IMR-90 (cell line): Measurements from ENCODE around the gene TSPAN4. TPM values are rescaled to one million over a fixed set of nuclear protein-coding genes. Genes with fewer than 3 reads are reported as not detected.

Experiments used
- ATAC-seq: fragments of 200-7000 bp; cut with Tn5 transposase; 2 replicates; pipeline ENCODE4 v1.9.1; 2020; ENCODE audit warnings: low read depth, mild to moderate bottlenecking, moderate library complexity
- BruUV-seq: library from RNA; stranded (reverse); fragments of 400-500 nt; replicated peaks from 2 replicates; lab custom pipeline; 2021; lab: Mats Ljungman, UMichigan
- CTCF ChIA-PET: fragments of 300-600 bp; formaldehyde crosslinking; extraction: SDS; loops from one replicate; lab custom pipeline; 2021; ENCODE audit warnings: antibody characterized with exemption; lab: Yijun Ruan, JAX
- POLR2A ChIA-PET: fragments of 300-600 bp; sonication (Branson Sonifier 250); formaldehyde crosslinking; loops from one replicate; lab custom pipeline; 2022; ENCODE audit warnings: antibody characterized with exemption; ENCODE audit not compliant: unreplicated experiment; lab: Charles Lee
- DNase-seq: peaks from one replicate; pipeline ENCODE4 v3.0.0; 2013
- H2AFZ ChIP-seq: replicated peaks from 2 replicates; pipeline ENCODE3; 2013; ENCODE audit warnings: low read length, mild to moderate bottlenecking; ENCODE audit not compliant: poor library complexity
- H2AK5ac ChIP-seq: 2 replicates; pipeline ENCODE4 v1.6.1; 2013; ENCODE audit warnings: low read depth, low read length, inconsistent platforms
- H2AK9ac ChIP-seq: replicated peaks from 2 replicates; pipeline ENCODE3; 2013; ENCODE audit warnings: mild to moderate bottlenecking, low read depth, low read length, moderate library complexity; ENCODE audit not compliant: poor library complexity
- H2BK120ac ChIP-seq: 2 replicates; pipeline ENCODE4 v1.6.1; 2013; ENCODE audit warnings: low read depth, low read length, inconsistent platforms
- H2BK15ac ChIP-seq: 3 replicates; pipeline ENCODE4 v1.6.1; 2013; ENCODE audit warnings: low read depth, low read length, inconsistent platforms
- H2BK20ac ChIP-seq: 2 replicates; pipeline ENCODE4 v1.6.1; 2013; ENCODE audit warnings: low read depth, mild to moderate bottlenecking, inconsistent platforms, low read length, moderate library complexity
- H2BK5ac ChIP-seq: 2 replicates; pipeline ENCODE4 v1.6.1; 2013; ENCODE audit warnings: mild to moderate bottlenecking, low read depth, low read length, inconsistent platforms; ENCODE audit not compliant: poor library complexity, severe bottlenecking
- H3K14ac ChIP-seq: replicated peaks from 2 replicates; pipeline ENCODE4 v1.6.1; 2013; ENCODE audit warnings: low read depth, low read length, inconsistent platforms
- H3K18ac ChIP-seq: 2 replicates; pipeline ENCODE4 v1.6.1; 2013; ENCODE audit warnings: low read depth, low read length, control low read depth
- H3K23ac ChIP-seq: 2 replicates; pipeline ENCODE4 v1.6.1; 2013; ENCODE audit warnings: low read depth, low read length, inconsistent platforms
- H3K27ac ChIP-seq: 2 replicates; pipeline ENCODE4 v1.5.1; 2013; ENCODE audit warnings: mild to moderate bottlenecking, control low read depth, low read length; ENCODE audit not compliant: insufficient read depth
- H3K27me3 ChIP-seq: 2 replicates; pipeline ENCODE4 v1.6.1; 2013; ENCODE audit warnings: low read length; ENCODE audit not compliant: control insufficient read depth, insufficient read depth
- H3K36me3 ChIP-seq: 2 replicates; pipeline ENCODE4 v1.6.1; 2013; ENCODE audit warnings: low read length, mixed read lengths; ENCODE audit not compliant: control insufficient read depth, insufficient read depth
- H3K4ac ChIP-seq: 2 replicates; pipeline ENCODE4 v1.6.1; 2013; ENCODE audit warnings: low read depth, low read length, inconsistent platforms
- H3K4me1 ChIP-seq: 2 replicates; pipeline ENCODE4 v1.6.1; 2013; ENCODE audit warnings: low read length, mixed read lengths; ENCODE audit not compliant: control insufficient read depth, insufficient read depth
- H3K4me2 ChIP-seq: 2 replicates; pipeline ENCODE4 v1.6.1; 2013; ENCODE audit warnings: low read depth, mild to moderate bottlenecking, control low read depth, low read length, moderate library complexity
- H3K4me3 ChIP-seq: 2 replicates; pipeline ENCODE4 v1.5.1; 2013; ENCODE audit warnings: low read depth, mild to moderate bottlenecking, control low read depth, low read length, moderate library complexity; ENCODE audit not compliant: insufficient read depth
- H3K56ac ChIP-seq: 2 replicates; pipeline ENCODE4 v1.6.1; 2013; ENCODE audit warnings: low read length, inconsistent platforms; ENCODE audit not compliant: insufficient read depth; ENCODE audit errors: extremely low read depth
- H3K79me1 ChIP-seq, 2 experiments: 2 replicates each; pipeline ENCODE4 v1.6.1; 2013; ENCODE audit warnings: low read length in 2 of 2, inconsistent platforms in 1 of 2, low read depth in 1 of 2
- H3K9ac ChIP-seq: 2 replicates; pipeline ENCODE4 v1.6.1; 2013; ENCODE audit warnings: low read depth, low read length, control low read depth
- H3K9me1 ChIP-seq: 2 replicates; pipeline ENCODE4 v1.6.1; 2013; ENCODE audit warnings: low read length, inconsistent platforms; ENCODE audit not compliant: insufficient read depth
- H3K9me3 ChIP-seq: 2 replicates; pipeline ENCODE4 v1.6.1; 2013; ENCODE audit warnings: low read length; ENCODE audit not compliant: control insufficient read depth, insufficient read depth
- H4K20me1 ChIP-seq: 2 replicates; pipeline ENCODE4 v1.6.1; 2013; ENCODE audit warnings: low read length, inconsistent platforms; ENCODE audit not compliant: insufficient read depth
- H4K5ac ChIP-seq: 2 replicates; pipeline ENCODE4 v1.6.1; 2013; ENCODE audit warnings: mild to moderate bottlenecking, low read depth, low read length, control low read depth
- H4K8ac ChIP-seq, 2 experiments: 2 replicates each; pipeline ENCODE4 v1.6.1; 2013; ENCODE audit warnings: low read depth in 2 of 2, low read length in 2 of 2, control low read depth in 1 of 2, inconsistent platforms in 1 of 2
- H4K91ac ChIP-seq: 2 replicates; pipeline ENCODE4 v1.6.1; 2013; ENCODE audit warnings: low read depth, low read length, inconsistent platforms; ENCODE audit not compliant: insufficient read depth
- BHLHE40 ChIP-seq: fragments of 150-350 bp; IDR thresholded peaks from 2 replicates; pipeline ENCODE4 v1.6.1; 2016; ENCODE audit warnings: mild to moderate bottlenecking, low read depth, low read length
- CEBPB ChIP-seq: IDR thresholded peaks from 2 replicates; pipeline ENCODE4 v1.6.1; 2012; ENCODE audit warnings: low read depth, low read length, improper control_type of control experiment
- CHD1 ChIP-seq: IDR thresholded peaks from 2 replicates; pipeline ENCODE4 v1.6.1; 2012; ENCODE audit warnings: low read depth, low read length, improper control_type of control experiment
- CTCF ChIP-seq: conservative IDR thresholded peaks from 2 replicates; pipeline ENCODE4 v1.5.1; 2012; ENCODE audit warnings: mild to moderate bottlenecking, low read depth, low read length, improper control_type of control experiment
- ELK1 ChIP-seq: fragments of 150-350 bp; IDR thresholded peaks from 2 replicates; pipeline ENCODE4 v1.6.1; 2016; ENCODE audit warnings: low read depth, mild to moderate bottlenecking, low read length, moderate library complexity, borderline replicate concordance
- FOS ChIP-seq: fragments of 150-350 bp; IDR thresholded peaks from 2 replicates; pipeline ENCODE4 v1.6.1; 2016; ENCODE audit warnings: low read depth, low read length
- MAZ ChIP-seq: IDR thresholded peaks from 2 replicates; pipeline ENCODE4 v1.6.1; 2012; ENCODE audit warnings: low read depth, mild to moderate bottlenecking, low read length, improper control_type of control experiment, moderate library complexity, borderline replicate concordance
- MXI1 ChIP-seq: IDR thresholded peaks from 2 replicates; pipeline ENCODE4 v1.6.1; 2012; ENCODE audit warnings: low read depth, mild to moderate bottlenecking, low read length, moderate library complexity, borderline replicate concordance
- POLR2A ChIP-seq: IDR thresholded peaks from 2 replicates; pipeline ENCODE4 v1.6.1; 2012; ENCODE audit warnings: mild to moderate bottlenecking, low read depth, low read length
- RAD21 ChIP-seq: IDR thresholded peaks from 2 replicates; pipeline ENCODE4 v1.6.1; 2012; ENCODE audit warnings: low read length, improper control_type of control experiment
- RFX5 ChIP-seq: IDR thresholded peaks from 2 replicates; pipeline ENCODE4 v1.8.0; 2012; ENCODE audit warnings: low read depth, mild to moderate bottlenecking, low read length, moderate library complexity
- SMC3 ChIP-seq: fragments of 150-350 bp; IDR thresholded peaks from 2 replicates; pipeline ENCODE4 v1.6.1; 2016; ENCODE audit warnings: low read depth, mild to moderate bottlenecking, antibody characterized with exemption, low read length, moderate library complexity
- USF2 ChIP-seq: fragments of 150-350 bp; IDR thresholded peaks from 2 replicates; pipeline ENCODE4 v1.6.1; 2017; ENCODE audit warnings: mild to moderate bottlenecking, antibody characterized with exemption, low read length, low read depth
- WGBS, 2 experiments: methylation state at CpG; one replicate each; pipeline versions ENCODE4 v1.1.5 to v1.1.7; 2013; ENCODE audit warnings: missing lambda C conversion rate in 2 of 2; ENCODE audit not compliant: insufficient read length in 1 of 2; ENCODE audit errors: extremely low coverage in 2 of 2; 5-methylcytosine and 5-hydroxymethylcytosine counted together
- dilution Hi-C: fragments of 300-500 bp; cut with HindIII; formaldehyde crosslinking; loops from one replicate; pipeline ENCODE4 v1.14.3; 2018; ENCODE audit warnings: low sequenced_read_pairs; ENCODE audit not compliant: unreplicated experiment
- in situ Hi-C: fragments of 300-500 bp; cut with MboI; formaldehyde crosslinking; loops from 3 replicates; pipeline ENCODE4 v1.14.3; 2019; ENCODE audit warnings: low sequenced_read_pairs, inconsistent platforms, mixed read lengths
- intact Hi-C: fragments of 100-400 bp; cut with micrococcal nuclease; formaldehyde crosslinking; loops from 2 replicates; pipeline ENCODE4 v1.10.0; 2022
- polyA plus RNA-seq, 3 experiments: library from polyadenylated mRNA; depleted of rRNA; stranded (reverse); fragments of >200 nt; gene quantifications; 2 replicates each; pipeline ENCODE4 v1.2.3, GENCODE V29; 2012; ENCODE audit warnings: low replicate concordance in 1 of 3
- total RNA-seq: library from RNA; depleted of rRNA; stranded (reverse); fragments of >200 nt; gene quantifications from 2 replicates; pipeline ENCODE4 v1.2.3, GENCODE V29; 2012

The TSPAN4 gene
- total and polyA plus RNA-seq, 2 of the 4 experiments (the other 2 are of a cell fraction), result 161 to 293 TPM

- no peak overlapping the region for H2BK120ac ChIP-seq
- H2AK9ac ChIP-seq, result peak overlapping the region; percentile 55
- H3K4me3 ChIP-seq, result no peak overlapping the region
- no peak overlapping the region for H3K14ac ChIP-seq
- H2BK20ac ChIP-seq, result no peak overlapping the region
- H2BK5ac ChIP-seq, result no peak overlapping the region
- in situ Hi-C loops, result no loop called here
- H2AK5ac ChIP-seq, result peak overlapping the region; percentile 51
- H2AFZ ChIP-seq, result peak overlapping the region; percentile 81
- no TSS peak for BruUV-seq
- ATAC-seq (no peak), DNase-seq (no peak)
- H3K9me1 ChIP-seq, result peaks cover 6% of the 10 kb centered on the region; the same call in 1 of the 2 replicates
- dilution Hi-C loops, result no loop called here
- H2BK15ac ChIP-seq, result no peak overlapping the region
- no peak overlapping the region for H4K91ac ChIP-seq
- TF ChIP-seq RAD21 (no peak), POLR2A (no peak), RFX5 (no peak), BHLHE40 (no peak), MXI1 (no peak), CEBPB (no peak), CTCF (no peak), USF2 (no peak), CHD1 (no peak), FOS (no peak), SMC3 (no peak), ELK1 (no peak), MAZ (no peak)
- H4K5ac ChIP-seq, result no peak overlapping the region
- peaks cover 4 to 11% of the 10 kb centered on the region in 2 experiments for H3K79me1 ChIP-seq
- no peak overlapping the region for H3K4me2 ChIP-seq
- H4K8ac ChIP-seq, result no peak overlapping the region
- H3K9ac ChIP-seq, result no peak overlapping the region
- CTCF ChIA-PET, result no interaction called here
- no peak overlapping the region for H3K18ac ChIP-seq
- no peak overlapping the region for H3K56ac ChIP-seq
- intact Hi-C loops, result no loop called here
- peaks cover 24% of the 10 kb centered on the region; the same call in 1 of the 2 replicates for H3K36me3 ChIP-seq
- H4K20me1 ChIP-seq, result peaks cover 26% of the 10 kb centered on the region; the same call in 1 of the 2 replicates
- H3K4me1 ChIP-seq, result peaks cover 24% of the 10 kb centered on the region
- POLR2A ChIA-PET, result interaction anchor here (1.1 kb wide), 1 partner anchor 8 kb away, joined by 4 read pairs; the partner anchor contains the start of gene PNPLA2
- H3K23ac ChIP-seq, result no peak overlapping the region
- no peaks in the 10 kb centered on the region for H3K9me3 ChIP-seq
- no peak overlapping the region for H3K4ac ChIP-seq
- H3K27ac ChIP-seq, result no peak overlapping the region
- WGBS, 2 experiments, result 16% methylated on average over 36 of the region's 66 CpGs; no CpG with 5 or more reads in 1 of the 2 experiments
- peaks cover 6% of the 10 kb centered on the region; the same call in 1 of the 2 replicates for H3K27me3 ChIP-seq
These were observed 15.3 kb upstream of the TSPAN4 start for GRCh38 chr11:827146-827896.
